ENCODE results near the gene LETMD1. TPM values are rescaled to one million over a fixed set of nuclear protein-coding genes. Genes with fewer than 3 reads are reported as not detected.

Gene LETMD1
- total and polyA plus RNA-seq, 2 of the 4 experiments (the other 2 are of a cell fraction), result 27.6 to 40.1 TPM

Small RNAs within 50 kb of the gene (microRNA-seq; reads per million reads assigned to microRNA genes)
- gene RNU6-1273P (ENCODE audit: insufficient read depth, insufficient read length) (not detected), gene RNU6-87P (ENCODE audit: insufficient read depth, insufficient read length) (not detected)

Small RNAs within 50 kb of the gene (small RNA-seq; reads per million reads assigned to genes)
- gene RNU6-1273P, result 0 reads per million in 5 experiments
- gene RNU6-87P, result 0 reads per million in 5 experiments

Other genes starting within 250 kb of the LETMD1 start
- gene TMPRSS12, start 205.4 kb upstream of the LETMD1 start, total RNA-seq (2012; rRNA removed), result not detected in 2 replicates
- gene TMPRSS12, start 205.4 kb upstream of the LETMD1 start, polyA plus RNA-seq (2012; rRNA removed), result not detected in 2 replicates
- not detected in 2 replicates for gene HIGD1C, start 95.8 kb upstream of the LETMD1 start, total RNA-seq (2012; rRNA removed)
- gene HIGD1C, start 95.8 kb upstream of the LETMD1 start, polyA plus RNA-seq (2012; rRNA removed), result not detected in 2 replicates
- gene SLC11A2, start 21.9 kb upstream of the LETMD1 start, total RNA-seq (2012; rRNA removed), result 45.3 and 48.3 TPM in 2 replicates
- gene SLC11A2, start 21.9 kb upstream of the LETMD1 start, polyA plus RNA-seq (2012; rRNA removed), result 21.9 and 28.0 TPM in 2 replicates
- 14.0 and 16.7 TPM in 2 replicates for gene CSRNP2, start 35.3 kb downstream of the LETMD1 start, total RNA-seq (2012; rRNA removed)
- gene CSRNP2, start 35.3 kb downstream of the LETMD1 start, polyA plus RNA-seq (2012; rRNA removed), result 21.7 and 22.2 TPM in 2 replicates
- gene TFCP2, start 124.8 kb downstream of the LETMD1 start, total RNA-seq (2012; rRNA removed), result 10.0 and 13.3 TPM in 2 replicates
- gene TFCP2, start 124.8 kb downstream of the LETMD1 start, polyA plus RNA-seq (2012; rRNA removed), result 13.8 and 15.4 TPM in 2 replicates
- gene POU6F1, start 169.7 kb downstream of the LETMD1 start, total RNA-seq (2012; rRNA removed), result 0.90 and 1.9 TPM in 2 replicates
- gene POU6F1, start 169.7 kb downstream of the LETMD1 start, polyA plus RNA-seq (2012; rRNA removed), result 3.6 and 4.3 TPM in 2 replicates
- gene DAZAP2, start 190.5 kb downstream of the LETMD1 start, total RNA-seq (2012; rRNA removed), result 62.2 and 77.2 TPM in 2 replicates
- 202 and 316 TPM in 2 replicates for gene DAZAP2, start 190.5 kb downstream of the LETMD1 start, polyA plus RNA-seq (2012; rRNA removed)
- 12.2 and 15.6 TPM in 2 replicates for gene SMAGP, start 222.1 kb downstream of the LETMD1 start, total RNA-seq (2012; rRNA removed)
- 35.8 and 42.7 TPM in 2 replicates for gene SMAGP, start 222.1 kb downstream of the LETMD1 start, polyA plus RNA-seq (2012; rRNA removed)

Measured in IMR-90 (cell line).